Right lobe of liver (tissue), 4 donors: ENCODE measurements around the gene ZNF226.

Source experiments
- POLR2A ChIP-seq: fragments of 450-650 bp; IDR thresholded peaks from one replicate; pipeline ENCODE4 v1.6.1; 2017; ENCODE audit warnings: antibody characterized with exemption, mild to moderate bottlenecking
- TF ChIP-seq, protein P1 (sequence below), 4 donors: fragments of 200-600 bp in 3 of 4; fragments of 450-650 bp in 1 of 4; IDR thresholded peaks; one replicate each; pipeline versions ENCODE4 v1.5.1 to v1.8.0; 2016 to 2022; ENCODE audit warnings: antibody characterized with exemption in 4 of 4, mild to moderate bottlenecking in 2 of 4
- donor health status: DM: no; HTN: no; CAD: no.
- donor health status: DM: no; HTN: no; CAD: no.
- donor health status: DM: no; HTN: yes; CAD: no.

- TF ChIP-seq, protein P1, sequence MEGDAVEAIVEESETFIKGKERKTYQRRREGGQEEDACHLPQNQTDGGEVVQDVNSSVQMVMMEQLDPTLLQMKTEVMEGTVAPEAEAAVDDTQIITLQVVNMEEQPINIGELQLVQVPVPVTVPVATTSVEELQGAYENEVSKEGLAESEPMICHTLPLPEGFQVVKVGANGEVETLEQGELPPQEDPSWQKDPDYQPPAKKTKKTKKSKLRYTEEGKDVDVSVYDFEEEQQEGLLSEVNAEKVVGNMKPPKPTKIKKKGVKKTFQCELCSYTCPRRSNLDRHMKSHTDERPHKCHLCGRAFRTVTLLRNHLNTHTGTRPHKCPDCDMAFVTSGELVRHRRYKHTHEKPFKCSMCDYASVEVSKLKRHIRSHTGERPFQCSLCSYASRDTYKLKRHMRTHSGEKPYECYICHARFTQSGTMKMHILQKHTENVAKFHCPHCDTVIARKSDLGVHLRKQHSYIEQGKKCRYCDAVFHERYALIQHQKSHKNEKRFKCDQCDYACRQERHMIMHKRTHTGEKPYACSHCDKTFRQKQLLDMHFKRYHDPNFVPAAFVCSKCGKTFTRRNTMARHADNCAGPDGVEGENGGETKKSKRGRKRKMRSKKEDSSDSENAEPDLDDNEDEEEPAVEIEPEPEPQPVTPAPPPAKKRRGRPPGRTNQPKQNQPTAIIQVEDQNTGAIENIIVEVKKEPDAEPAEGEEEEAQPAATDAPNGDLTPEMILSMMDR (IDR thresholded peaks at IDR 0.05): no peak
- TF ChIP-seq POLR2A: no peak
Measured at GRCh38 chr19:44131955-44132354, 32.9 kb upstream of the ZNF226 start.
